Stimulated activated CD4-positive, alpha-beta T cell treated with anti-CD3 and anti-CD28 coated beads, TNF-alpha, amount 100 ng/mL, for 48 hours (primary cell): ENCODE measurements around the gene KCTD2.

ENCODE experiments used
- DNase-seq, 3 donors: peaks; one replicate each; pipeline ENCODE4 v3.0.0-alpha.2; 2020; ENCODE audit warnings: low read depth in 3 of 3

Gene KCTD2

GRCh38 chr17:75077496-75078283, 30.7 kb downstream of the KCTD2 start:
- peak in 1 of 3 donors; percentile 48 for DNase-seq

- no peak for DNase-seq
Observed at GRCh38 chr17:75078284-75079022, 31.4 kb downstream of the KCTD2 start.

GRCh38 chr17:75079023-75079373, 32.0 kb downstream of the KCTD2 start:
- no peak for DNase-seq

- no peak for DNase-seq
Observed at GRCh38 chr17:75081611-75082540, 34.9 kb downstream of the KCTD2 start.

GRCh38 chr17:75082683-75083082, 35.7 kb downstream of the KCTD2 start:
- no peak for DNase-seq

GRCh38 chr17:75084039-75084660, 37.1 kb downstream of the KCTD2 start:
- no peak for DNase-seq

- no peak for DNase-seq
Observed at GRCh38 chr17:75086496-75087181, 39.6 kb downstream of the KCTD2 start.

GRCh38 chr17:75087182-75087557, 40.1 kb downstream of the KCTD2 start:
- no peak for DNase-seq

GRCh38 chr17:75087558-75088453, 40.8 kb downstream of the KCTD2 start, which contains the start of gene SLC16A5:
TSS of gene SLC16A5 (plus strand) at chr17:75087954. CDS start at chr17:75093637, 5,683 bp downstream.
- no peak for DNase-seq

- DNase-seq, result no peak
Observed at GRCh38 chr17:75088465-75089417, 41.7 kb downstream of the KCTD2 start.

GRCh38 chr17:75090871-75091854, 44.1 kb downstream of the KCTD2 start:
- no peak for DNase-seq

- DNase-seq, result no peak
Observed at GRCh38 chr17:75091855-75092327, 44.9 kb downstream of the KCTD2 start.

GRCh38 chr17:75093548-75094158, 46.6 kb downstream of the KCTD2 start:
- no peak for DNase-seq

GRCh38 chr17:75094871-75095399, 47.9 kb downstream of the KCTD2 start:
- DNase-seq, result no peak

- DNase-seq, result no peak
Observed at GRCh38 chr17:75096082-75096625, 49.1 kb downstream of the KCTD2 start.

- DNase-seq, result no peak
Observed at GRCh38 chr17:75097865-75098264, 50.8 kb downstream of the KCTD2 start.
